GM21423 (cell line): ENCODE measurements around the gene HS1BP3.

Experiments used
- ATAC-seq: cut with Tn5 transposase; IDR thresholded peaks from one replicate; pipeline ENCODE4 v1.9.1; 2021; ENCODE audit warnings: mild to moderate bottlenecking, moderate library complexity; ENCODE audit not compliant: unreplicated experiment

HS1BP3 gene

DNA sequence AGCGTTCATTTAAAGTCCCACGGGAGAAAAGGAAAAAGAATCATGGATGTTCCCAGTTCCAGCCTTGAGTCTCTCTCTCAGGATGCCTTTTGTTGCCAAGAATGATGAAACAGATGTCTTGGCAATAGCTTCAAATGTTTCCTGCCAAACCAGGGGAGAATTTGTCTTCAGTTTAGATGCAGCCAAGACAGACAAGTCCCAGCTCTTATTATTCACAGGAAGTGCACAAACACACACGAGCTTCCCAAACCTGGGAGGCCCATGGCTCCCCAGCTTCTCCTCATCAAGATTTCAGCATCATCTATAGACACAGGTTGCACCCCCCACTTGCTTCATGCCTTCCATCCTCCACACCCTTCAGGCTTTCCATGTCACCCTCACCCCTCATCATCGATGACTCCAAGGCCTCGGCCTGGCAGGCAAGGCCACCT is 45.9 kb downstream of the HS1BP3 start:
- no peak for ATAC-seq

DNA sequence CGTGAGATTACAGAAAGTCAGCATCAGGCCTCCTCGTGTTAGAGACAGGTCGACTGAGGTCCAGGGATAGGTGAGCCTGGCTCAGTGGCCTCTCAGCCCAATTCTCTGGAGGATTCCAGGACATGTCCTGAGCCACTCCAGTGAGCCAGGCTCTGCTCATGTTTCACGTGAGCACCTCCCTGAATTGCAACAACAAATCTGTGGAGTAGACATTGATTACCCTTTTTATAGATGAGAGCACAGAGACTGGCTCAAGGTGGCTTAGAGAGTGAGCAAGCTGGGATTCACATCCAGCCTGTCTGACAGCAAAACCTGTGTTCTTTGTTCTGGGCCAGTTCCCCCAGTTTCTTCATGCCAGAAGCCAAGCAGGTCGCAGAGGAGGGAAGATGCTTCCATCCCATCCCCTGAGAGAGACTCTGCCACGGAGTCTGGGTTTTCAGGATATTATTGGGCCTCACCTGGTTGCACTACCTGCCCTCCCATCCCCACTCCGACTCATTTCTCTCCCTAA is 46.4 kb downstream of the HS1BP3 start:
- no peak for ATAC-seq

GRCh38 chr2:20603791-20604190 is 47.1 kb downstream of the HS1BP3 start:
- ATAC-seq: no peak

DNA sequence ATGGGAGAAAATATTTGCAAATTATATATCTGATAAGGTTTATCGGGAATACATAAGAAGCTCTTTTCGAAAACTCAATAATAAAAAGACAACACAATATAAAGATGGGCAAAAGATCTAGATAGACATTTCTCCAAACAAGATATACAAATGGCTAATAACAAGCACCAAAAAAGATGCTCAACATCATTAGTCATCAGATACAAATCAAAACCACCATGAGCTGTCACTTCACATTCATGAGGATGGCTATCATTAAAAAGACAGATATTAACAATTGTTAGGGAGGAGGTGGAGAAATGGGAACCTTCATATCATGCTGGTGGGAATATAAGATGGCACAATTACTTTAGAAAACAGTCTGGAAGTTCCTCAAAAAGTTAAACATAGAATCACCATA is 48.1 kb downstream of the HS1BP3 start:
- ATAC-seq: no peak

GRCh38 chr2:20600756-20601325 is 50.1 kb downstream of the HS1BP3 start:
- ATAC-seq: no peak

GRCh38 chr2:20599861-20600461 is 50.9 kb downstream of the HS1BP3 start:
- ATAC-seq: no peak

DNA sequence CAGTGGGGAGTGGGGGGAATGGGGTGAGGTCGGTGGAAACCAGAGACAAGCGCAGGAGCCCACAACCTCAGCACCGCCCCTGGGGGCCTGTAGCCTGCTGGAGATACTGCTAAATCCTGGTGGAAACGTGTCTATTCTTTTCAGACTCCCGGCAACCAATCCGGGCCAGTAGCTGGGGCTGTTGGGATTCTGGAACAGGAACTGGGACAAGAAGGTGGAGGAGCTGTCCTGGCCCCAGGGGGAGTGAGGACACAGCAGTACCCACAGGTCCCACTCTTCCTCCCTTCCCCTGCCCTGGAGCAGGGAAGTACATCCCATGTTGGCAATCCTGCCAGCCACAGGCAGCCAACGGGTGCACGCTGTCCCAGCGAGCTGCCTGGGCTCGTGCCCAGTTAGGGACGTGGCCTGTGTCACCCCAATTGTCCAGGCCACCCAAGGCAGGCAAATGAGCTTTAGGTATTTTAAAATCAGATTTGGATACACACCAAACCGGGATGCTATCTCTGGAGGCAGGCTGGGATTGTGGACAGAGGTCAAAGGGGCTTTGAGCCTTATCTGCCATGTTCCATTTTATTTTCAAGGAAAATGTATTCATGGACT is 51.8 kb downstream of the HS1BP3 start:
- no peak for ATAC-seq

- no peak for ATAC-seq
These were observed 53.1 kb downstream of the HS1BP3 start for GRCh38 chr2:20597860-20598183.

- no peak for ATAC-seq
These were observed 53.7 kb downstream of the HS1BP3 start for GRCh38 chr2:20596973-20597859.

GRCh38 chr2:20596193-20596972 is 54.5 kb downstream of the HS1BP3 start:
- peak; percentile 3 for ATAC-seq

DNA sequence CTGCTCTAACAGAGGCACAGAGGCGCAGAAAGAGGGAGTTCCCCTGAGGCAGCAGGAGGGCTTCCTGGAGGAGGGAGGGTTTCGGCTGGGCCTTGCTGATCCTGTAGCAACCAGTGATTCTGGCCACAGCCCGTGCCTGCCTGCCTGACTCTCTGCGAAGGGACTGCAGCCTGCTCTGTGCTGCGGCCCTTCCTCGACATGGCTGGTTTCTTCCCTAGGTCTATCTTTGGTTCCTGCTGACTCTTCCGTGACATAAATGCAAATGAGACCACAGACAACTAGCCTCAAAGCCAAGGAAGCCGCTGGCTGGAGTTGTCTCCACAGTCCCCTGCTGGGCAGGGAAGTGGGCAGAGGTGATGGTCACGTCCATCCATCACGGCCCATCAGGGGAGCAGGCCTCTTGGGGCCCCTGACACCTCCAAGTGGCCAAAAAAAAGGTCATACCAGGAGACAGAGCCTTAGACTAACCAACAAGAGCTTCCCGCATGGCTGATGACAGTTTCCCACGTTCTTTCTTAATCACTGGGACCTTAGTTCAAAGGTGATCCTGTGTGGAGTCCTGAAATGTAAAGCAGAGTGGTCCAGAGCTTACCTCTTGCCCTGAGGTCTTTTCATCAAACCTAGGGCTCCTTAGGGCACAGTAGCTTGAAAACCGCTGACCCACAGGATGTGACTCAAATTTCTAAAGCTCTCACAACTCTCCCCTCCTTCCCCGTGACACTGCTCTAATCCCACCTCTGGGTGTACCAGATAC is 55.3 kb downstream of the HS1BP3 start:
- peak; percentile 83 for ATAC-seq

- no peak for ATAC-seq
These were observed 55.9 kb downstream of the HS1BP3 start for GRCh38 chr2:20594957-20595356.

- no peak for ATAC-seq
These were observed 56.7 kb downstream of the HS1BP3 start for GRCh38 chr2:20594048-20594750.

DNA sequence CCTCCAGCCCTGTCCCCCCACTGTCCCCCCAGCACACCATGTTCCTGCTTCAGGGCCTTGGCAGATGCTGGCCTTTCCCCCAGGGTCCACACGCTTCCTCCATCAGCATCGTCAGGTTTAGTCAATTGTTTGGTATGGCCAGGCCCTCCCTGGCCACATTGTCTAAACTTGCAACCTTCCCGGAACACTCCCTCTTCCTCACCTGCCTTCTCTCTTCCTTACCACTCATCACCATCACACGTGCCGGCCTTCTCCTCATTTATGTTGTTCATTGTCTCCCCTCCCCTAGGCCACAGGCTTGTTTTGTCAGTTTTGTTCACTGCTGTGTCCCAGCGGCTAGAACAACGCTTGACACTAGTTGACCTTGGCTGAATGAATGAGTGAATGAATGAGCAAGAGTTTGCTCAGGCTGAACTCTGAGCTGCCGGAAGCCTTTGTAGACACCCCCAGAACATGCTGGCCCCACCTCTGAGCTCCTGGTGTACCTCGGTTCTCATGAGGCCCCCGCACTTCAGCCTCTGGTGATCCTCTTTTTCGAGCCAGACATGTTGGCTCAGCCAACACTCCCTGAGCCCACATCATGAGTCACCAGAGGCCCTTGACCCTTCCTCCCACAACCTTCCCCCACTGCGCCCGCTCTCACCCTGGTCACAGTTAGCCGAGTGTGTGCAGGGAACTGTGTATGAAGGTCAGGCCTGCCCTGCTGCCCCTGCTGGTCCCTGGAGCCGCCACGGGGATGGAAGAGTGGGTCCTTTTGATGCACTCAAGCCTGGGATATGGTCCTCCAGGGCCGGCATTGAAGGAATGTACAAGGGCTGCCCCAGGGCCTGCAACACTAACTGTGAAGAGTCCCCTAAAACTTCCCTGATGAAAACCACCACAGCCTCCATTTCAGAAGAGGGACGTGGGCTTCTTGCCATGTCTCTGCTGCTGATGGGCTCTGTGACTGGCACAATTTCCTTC is 57.5 kb downstream of the HS1BP3 start:
- ATAC-seq: no peak

GRCh38 chr2:20592106-20593071 is 58.5 kb downstream of the HS1BP3 start:
- ATAC-seq: no peak

DNA sequence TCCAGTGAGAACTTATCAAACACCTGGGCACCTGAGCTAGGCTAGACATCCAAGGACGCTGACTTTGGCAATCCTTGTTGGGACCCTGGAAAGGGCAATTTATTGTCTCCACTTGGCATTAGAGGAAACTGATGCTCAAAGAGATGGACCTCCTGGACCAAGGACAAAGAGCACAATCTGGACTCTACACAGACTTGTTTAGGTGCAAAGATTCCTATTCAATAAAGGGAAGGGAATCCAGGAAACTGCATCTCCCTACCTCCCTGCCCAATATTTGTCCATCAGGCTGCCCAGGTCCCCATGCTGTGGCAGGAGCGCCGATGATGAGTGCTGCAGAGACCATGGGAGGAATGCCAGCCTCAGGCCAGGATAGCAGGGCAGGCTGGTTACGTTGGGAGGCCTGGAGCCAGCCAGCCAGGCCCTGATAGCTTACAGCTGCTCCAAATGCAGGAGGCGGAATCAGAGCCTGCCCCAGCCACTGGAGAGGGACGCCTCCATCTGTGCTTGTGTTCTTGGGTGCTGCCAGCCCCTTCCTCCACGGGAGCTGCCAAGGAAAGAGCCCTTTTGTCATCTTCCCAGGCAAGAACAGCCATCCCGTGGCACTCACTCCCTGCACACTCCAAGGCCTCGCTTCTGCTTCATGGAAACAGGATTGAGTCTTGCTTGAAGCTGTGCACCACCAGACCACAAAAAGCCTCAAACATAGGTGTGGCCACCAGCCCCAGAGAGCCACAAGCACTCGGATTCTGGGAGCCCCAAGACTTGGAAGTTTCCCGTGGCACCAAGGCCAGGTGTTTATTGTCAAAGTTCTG is 60.0 kb downstream of the HS1BP3 start:
- ATAC-seq: no peak
